ENCODE measurements around the gene CCDC141.
A peak's percentile ranks its signal among the peaks of the same experiment; 100 is the strongest.
"Not testable (repeated sequence)": the region's sequence is repeated elsewhere in the genome, so short reads cannot be mapped to it uniquely, and the experiment has no call there.

The CCDC141 gene

GRCh38 chr2:179049546-179050311 is at the start of gene CCDC141:
CCDC141 (minus strand) TSS chr2:179050137; CDS start chr2:179049941, 196 bp downstream.
- no peak for DNase-seq

- DNase-seq = no peak
Measured at GRCh38 chr2:179098080-179098689, 48.2 kb upstream of the CCDC141 start.

- no peak for DNase-seq
Measured at GRCh38 chr2:179097131-179097530, 47.2 kb upstream of the CCDC141 start.

GRCh38 chr2:179096090-179096489 is 46.2 kb upstream of the CCDC141 start:
- DNase-seq = no peak

GRCh38 chr2:179092912-179093311 is 43.0 kb upstream of the CCDC141 start:
- not testable (repeated sequence) for DNase-seq

GRCh38 chr2:179082697-179083096 is 32.8 kb upstream of the CCDC141 start:
- no peak for DNase-seq

GRCh38 chr2:179081954-179082353 is 32.0 kb upstream of the CCDC141 start:
- DNase-seq = no peak

GRCh38 chr2:179072527-179072926 is 22.6 kb upstream of the CCDC141 start:
- DNase-seq = no peak

- no peak for DNase-seq
Measured at GRCh38 chr2:179071810-179072355, 21.9 kb upstream of the CCDC141 start.

- DNase-seq = no peak
Measured at GRCh38 chr2:179070895-179071294, 21.0 kb upstream of the CCDC141 start.

- DNase-seq = no peak
Measured at GRCh38 chr2:179069685-179070084, 19.7 kb upstream of the CCDC141 start.

- DNase-seq = no peak
Measured at GRCh38 chr2:179068991-179069643, 19.2 kb upstream of the CCDC141 start.

GRCh38 chr2:179059026-179059700 is 9.2 kb upstream of the CCDC141 start:
- no peak for DNase-seq

- DNase-seq = no peak
Measured at GRCh38 chr2:179057737-179058136, 7.8 kb upstream of the CCDC141 start.

GRCh38 chr2:179053568-179053967 is 3.6 kb upstream of the CCDC141 start:
- not testable (repeated sequence) for DNase-seq

- no peak for DNase-seq
Measured at GRCh38 chr2:179051250-179051649, 1.3 kb upstream of the CCDC141 start.

- DNase-seq = peak in 1 of 2 experiments; percentile 31
Measured at GRCh38 chr2:179050755-179051154, 818 bp upstream of the CCDC141 start.

- DNase-seq = no peak
Measured at GRCh38 chr2:179049203-179049545, 763 bp downstream of the CCDC141 start.

GRCh38 chr2:179048099-179048498 is 1.8 kb downstream of the CCDC141 start:
- DNase-seq = no peak

GRCh38 chr2:179045602-179046001 is 4.3 kb downstream of the CCDC141 start:
- not testable (repeated sequence) for DNase-seq

- no peak for DNase-seq
Measured at GRCh38 chr2:179044500-179044899, 5.4 kb downstream of the CCDC141 start.

GRCh38 chr2:179037807-179038206 is 12.1 kb downstream of the CCDC141 start:
- no peak for DNase-seq

GRCh38 chr2:179036353-179036905 is 13.5 kb downstream of the CCDC141 start:
- DNase-seq = no peak
